Cardiac muscle cell (in vitro differentiated cells and primary cell): ENCODE data around the gene RSRC1. TPM values are rescaled to one million over a fixed set of nuclear protein-coding genes. Genes with fewer than 3 reads are reported as not detected.

Experiments
- DNase-seq, 2 donors: peaks; one replicate each; pipeline versions ENCODE4 v3.0.0 to v3.0.0-alpha.2; 2010 to 2017; ENCODE audit warnings: low read depth in 1 of 2, low spot score in 1 of 2
- H3K27ac ChIP-seq: fragments of 200-600 bp; sonication (generic); 2 replicates; pipeline ENCODE4 v1.5.1; 2016
- H3K27me3 ChIP-seq: fragments of 200-600 bp; sonication (generic); 2 replicates; pipeline ENCODE4 v1.6.0; 2016; ENCODE audit warnings: control low read depth
- H3K36me3 ChIP-seq: fragments of 200-600 bp; sonication (generic); 2 replicates; pipeline ENCODE4 v1.5.1; 2016; ENCODE audit warnings: control low read depth
- H3K4me1 ChIP-seq: fragments of 200-600 bp; sonication (generic); 2 replicates; pipeline ENCODE4 v1.8.1; 2017; ENCODE audit warnings: low read depth, mild to moderate bottlenecking, mixed run types
- H3K4me3 ChIP-seq: fragments of 200-600 bp; sonication (generic); 2 replicates; pipeline ENCODE4 v1.5.1; 2016; ENCODE audit warnings: mild to moderate bottlenecking
- H3K9me3 ChIP-seq: fragments of 200-600 bp; sonication (generic); 2 replicates; pipeline ENCODE4 v1.5.1; 2017; ENCODE audit warnings: low read depth, mild to moderate bottlenecking, control low read depth
- polyA plus RNA-seq: library from polyadenylated mRNA; unstranded; fragments of >200 nt; fragmentation: Nextera tagmentation; extraction: Ambion mirVana; gene quantifications from 2 replicates; pipeline ENCODE4 v1.2.1, GENCODE V29; 2016
- total RNA-seq: library from RNA; depleted of rRNA; stranded (reverse); fragments of >200 nt; gene quantifications from 2 replicates; pipeline ENCODE4 v1.2.3, GENCODE V29; 2016
- TF ChIP-seq, protein P1 (sequence below): IDR thresholded peaks from 2 replicates; pipeline ENCODE4 v1.5.1; 2012; ENCODE audit warnings: low read depth, mild to moderate bottlenecking, low read length

RSRC1 gene
- total and polyA plus RNA-seq, 2 experiments from 2014 or later = 23.6 to 55.9 TPM

DNA sequence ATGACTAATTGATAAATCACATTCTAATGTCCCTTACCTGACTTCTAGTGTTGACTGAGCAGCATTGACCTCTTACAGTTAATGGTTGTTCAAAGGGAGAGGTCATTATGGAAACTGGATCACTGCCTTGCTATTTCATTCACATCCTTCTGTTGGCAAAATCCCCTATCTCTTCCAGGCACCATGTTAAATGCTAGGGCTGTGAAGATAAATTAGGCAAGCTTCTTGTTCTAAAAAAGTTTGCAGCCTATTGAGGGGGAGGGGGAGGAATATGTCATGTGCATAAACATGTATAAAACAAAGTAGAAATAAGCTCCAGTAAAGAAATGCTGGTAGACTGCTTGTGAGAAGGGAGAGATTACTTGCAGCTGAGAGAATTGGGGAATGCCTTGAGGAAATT, 376.3 kb downstream of the RSRC1 start:
- no peak overlapping the region for H3K4me3 ChIP-seq
- H3K4me1 ChIP-seq = no peaks in the 10 kb centered on the region
- H3K27me3 ChIP-seq = no peaks in the 10 kb centered on the region
- no peak for DNase-seq
- H3K36me3 ChIP-seq = no peaks in the 10 kb centered on the region
- no peaks in the 10 kb centered on the region for H3K9me3 ChIP-seq
- no peak overlapping the region for H3K27ac ChIP-seq
- TF ChIP-seq, protein P1, sequence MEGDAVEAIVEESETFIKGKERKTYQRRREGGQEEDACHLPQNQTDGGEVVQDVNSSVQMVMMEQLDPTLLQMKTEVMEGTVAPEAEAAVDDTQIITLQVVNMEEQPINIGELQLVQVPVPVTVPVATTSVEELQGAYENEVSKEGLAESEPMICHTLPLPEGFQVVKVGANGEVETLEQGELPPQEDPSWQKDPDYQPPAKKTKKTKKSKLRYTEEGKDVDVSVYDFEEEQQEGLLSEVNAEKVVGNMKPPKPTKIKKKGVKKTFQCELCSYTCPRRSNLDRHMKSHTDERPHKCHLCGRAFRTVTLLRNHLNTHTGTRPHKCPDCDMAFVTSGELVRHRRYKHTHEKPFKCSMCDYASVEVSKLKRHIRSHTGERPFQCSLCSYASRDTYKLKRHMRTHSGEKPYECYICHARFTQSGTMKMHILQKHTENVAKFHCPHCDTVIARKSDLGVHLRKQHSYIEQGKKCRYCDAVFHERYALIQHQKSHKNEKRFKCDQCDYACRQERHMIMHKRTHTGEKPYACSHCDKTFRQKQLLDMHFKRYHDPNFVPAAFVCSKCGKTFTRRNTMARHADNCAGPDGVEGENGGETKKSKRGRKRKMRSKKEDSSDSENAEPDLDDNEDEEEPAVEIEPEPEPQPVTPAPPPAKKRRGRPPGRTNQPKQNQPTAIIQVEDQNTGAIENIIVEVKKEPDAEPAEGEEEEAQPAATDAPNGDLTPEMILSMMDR = no peak

DNA sequence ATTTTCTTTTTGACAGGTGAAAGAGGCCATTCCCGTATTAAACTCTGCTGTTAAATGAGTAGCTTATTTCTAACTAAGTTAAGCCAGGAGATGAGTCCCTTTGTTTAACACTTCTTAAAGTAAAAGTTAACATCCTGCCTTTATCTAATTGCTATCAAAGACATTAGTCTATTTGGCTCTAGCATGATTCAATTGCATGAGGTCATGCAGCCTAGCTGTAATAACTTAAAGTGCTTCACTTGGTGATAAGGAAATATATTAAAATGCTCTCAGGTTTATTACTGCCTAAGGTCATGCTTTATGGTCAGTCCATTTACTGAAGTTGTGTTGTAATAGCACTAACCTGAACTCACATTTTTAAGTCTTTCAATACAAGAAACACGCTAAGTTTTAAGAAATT, 378.8 kb downstream of the RSRC1 start:
- no peak for DNase-seq
- no peaks in the 10 kb centered on the region for H3K27me3 ChIP-seq
- no peak overlapping the region for H3K27ac ChIP-seq
- TF ChIP-seq, protein P1 = no peak
- H3K9me3 ChIP-seq = no peaks in the 10 kb centered on the region
- H3K4me3 ChIP-seq = no peak overlapping the region
- H3K4me1 ChIP-seq = no peaks in the 10 kb centered on the region
- H3K36me3 ChIP-seq = no peaks in the 10 kb centered on the region

DNA sequence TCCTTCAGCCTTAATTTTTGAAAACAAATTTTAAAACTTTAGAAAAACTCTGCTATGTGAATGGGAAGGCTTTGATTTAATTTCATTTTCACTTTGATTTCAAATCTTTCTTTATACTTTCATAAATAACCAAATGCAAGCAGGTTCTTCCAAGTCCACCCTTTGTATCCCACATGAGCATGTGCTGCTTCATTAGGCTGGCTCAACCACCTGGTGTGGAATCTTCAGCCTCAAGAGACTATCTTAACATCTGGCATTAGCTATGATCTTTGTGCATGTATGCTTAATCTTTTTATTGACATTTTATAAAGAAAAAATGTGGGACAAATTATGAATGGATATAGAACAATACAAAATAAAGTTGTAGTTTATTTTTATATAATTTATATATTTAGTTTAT, 379.3 kb downstream of the RSRC1 start:
- no peaks in the 10 kb centered on the region for H3K36me3 ChIP-seq
- no peaks in the 10 kb centered on the region for H3K27me3 ChIP-seq
- no peak overlapping the region for H3K27ac ChIP-seq
- H3K4me1 ChIP-seq = no peaks in the 10 kb centered on the region
- DNase-seq = no peak
- H3K9me3 ChIP-seq = no peaks in the 10 kb centered on the region
- no peak overlapping the region for H3K4me3 ChIP-seq
- TF ChIP-seq, protein P1 = no peak

DNA sequence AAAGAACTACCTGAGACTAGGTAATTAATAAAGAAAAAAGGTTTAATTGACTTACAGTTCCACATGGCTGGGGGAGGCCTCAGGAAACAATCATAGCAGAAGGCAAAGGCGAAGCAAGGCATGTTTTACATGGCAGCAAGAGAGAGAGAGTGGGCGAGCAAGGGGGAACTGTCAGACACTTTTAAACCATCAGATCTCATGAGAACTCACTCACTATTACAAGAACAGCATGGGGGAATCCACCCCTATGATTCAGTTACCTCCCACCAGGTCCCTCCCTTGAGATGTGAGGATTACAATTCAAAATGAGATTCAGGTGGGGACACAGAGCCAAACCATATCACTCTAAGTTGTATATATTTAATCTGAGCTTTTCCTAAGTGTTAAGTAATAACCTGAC, 382.1 kb downstream of the RSRC1 start:
- Histone ChIP-seq H3K27me3 (no peaks in the 10 kb centered on the region), H3K36me3 (no peaks in the 10 kb centered on the region), H3K27ac (no peak overlapping the region), H3K4me1 (no peaks in the 10 kb centered on the region), H3K4me3 (no peak overlapping the region), H3K9me3 (no peaks in the 10 kb centered on the region)
- peak in 1 of 2 donors; percentile 13 for DNase-seq
- TF ChIP-seq, protein P1 = no peak

DNA sequence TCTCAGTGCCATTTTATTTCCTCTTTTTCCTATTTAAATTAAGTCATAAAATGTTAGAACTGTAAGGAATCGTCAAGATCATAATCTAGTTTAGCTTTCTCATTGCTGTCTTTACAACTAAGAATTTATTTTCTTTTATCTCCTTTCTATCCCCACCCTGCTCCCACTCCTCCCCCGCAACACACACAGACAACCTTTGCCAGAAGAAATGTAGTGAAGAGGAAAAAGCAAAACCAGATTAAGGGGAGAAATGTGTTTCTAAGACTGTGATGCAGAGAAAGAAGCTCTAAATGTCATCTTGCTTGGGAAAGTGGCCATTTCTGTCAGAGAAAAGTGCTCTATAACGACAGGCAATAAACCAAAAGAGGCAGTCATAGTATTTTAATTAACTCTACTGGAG, 382.8 kb downstream of the RSRC1 start:
- H3K4me3 ChIP-seq = no peak overlapping the region
- no peaks in the 10 kb centered on the region for H3K36me3 ChIP-seq
- no peaks in the 10 kb centered on the region for H3K4me1 ChIP-seq
- no peak overlapping the region for H3K27ac ChIP-seq
- H3K9me3 ChIP-seq = no peaks in the 10 kb centered on the region
- TF ChIP-seq, protein P1 = no peak
- H3K27me3 ChIP-seq = no peaks in the 10 kb centered on the region
- peak in 1 of 2 donors; percentile 8 for DNase-seq

DNA sequence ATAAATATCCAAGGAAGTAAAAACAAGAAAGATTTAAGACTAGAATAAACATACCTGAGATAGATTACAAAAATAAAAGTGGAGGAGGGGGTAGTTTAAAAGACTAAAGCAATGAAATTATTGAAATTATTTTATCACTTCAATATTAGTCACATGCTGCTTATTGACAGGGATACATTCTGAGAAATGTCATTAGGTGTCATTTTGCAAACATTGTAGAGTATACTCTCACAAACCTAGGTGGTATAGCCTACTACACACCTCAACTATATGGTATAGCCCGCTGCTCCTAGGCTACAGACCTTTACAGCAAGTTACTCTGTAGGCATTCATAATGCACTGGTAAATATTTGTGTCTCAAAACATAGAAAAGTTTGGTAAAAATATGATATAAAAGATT, 384.0 kb downstream of the RSRC1 start:
- Histone ChIP-seq H3K27me3 (no peaks in the 10 kb centered on the region), H3K4me3 (no peak overlapping the region), H3K36me3 (no peaks in the 10 kb centered on the region), H3K27ac (no peak overlapping the region), H3K9me3 (no peaks in the 10 kb centered on the region), H3K4me1 (no peaks in the 10 kb centered on the region)
- TF ChIP-seq, protein P1 = no peak
- no peak for DNase-seq
